Fibroblast of skin of left quadriceps (primary cell): ENCODE measurements around the gene SHBG.

Experiments
- DNase-seq, 2 experiments: peaks; one replicate each; pipeline ENCODE4 v3.0.0-alpha.2; 2013; ENCODE audit warnings: low read depth in 2 of 2

SHBG gene

GRCh38 chr17:7647018-7647417 is 17.1 kb downstream of the SHBG start:
- DNase-seq: no peak

DNA sequence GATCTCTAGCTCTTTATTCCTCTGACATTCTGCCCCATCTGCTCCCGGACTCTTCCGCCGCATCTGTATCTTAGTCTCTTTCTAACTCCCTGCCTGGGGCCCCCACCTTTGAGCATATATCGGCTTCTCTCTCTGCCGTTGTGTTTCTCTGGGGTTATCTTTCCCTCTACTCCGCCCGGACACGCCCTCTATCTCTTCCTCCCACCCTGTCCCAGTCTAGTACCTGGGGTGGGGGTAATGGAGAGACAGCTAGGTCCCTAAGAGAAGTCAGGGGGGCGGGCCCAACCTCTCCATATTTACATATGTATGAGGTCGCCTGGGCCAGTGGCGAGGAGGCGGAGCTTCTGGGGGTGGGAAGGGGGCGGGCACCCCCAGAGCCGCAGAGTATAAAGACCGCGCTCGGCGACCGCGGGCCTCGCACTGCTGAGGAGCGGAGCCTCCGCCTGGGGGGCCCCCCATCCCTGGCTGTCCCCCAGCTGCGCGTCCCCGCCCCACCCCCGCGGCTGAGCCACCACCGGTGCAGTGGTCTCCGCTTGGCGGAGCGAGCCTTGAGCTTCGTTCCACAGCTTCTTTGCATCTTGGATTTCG is 20.7 kb downstream of the SHBG start, which contains the start of gene ATP1B2:
ATP1B2 (plus strand) TSS at position 418 of the 588 bp plus-strand sequence. CDS start 593 bp downstream, outside the sequence.
- DNase-seq: no peak

DNA sequence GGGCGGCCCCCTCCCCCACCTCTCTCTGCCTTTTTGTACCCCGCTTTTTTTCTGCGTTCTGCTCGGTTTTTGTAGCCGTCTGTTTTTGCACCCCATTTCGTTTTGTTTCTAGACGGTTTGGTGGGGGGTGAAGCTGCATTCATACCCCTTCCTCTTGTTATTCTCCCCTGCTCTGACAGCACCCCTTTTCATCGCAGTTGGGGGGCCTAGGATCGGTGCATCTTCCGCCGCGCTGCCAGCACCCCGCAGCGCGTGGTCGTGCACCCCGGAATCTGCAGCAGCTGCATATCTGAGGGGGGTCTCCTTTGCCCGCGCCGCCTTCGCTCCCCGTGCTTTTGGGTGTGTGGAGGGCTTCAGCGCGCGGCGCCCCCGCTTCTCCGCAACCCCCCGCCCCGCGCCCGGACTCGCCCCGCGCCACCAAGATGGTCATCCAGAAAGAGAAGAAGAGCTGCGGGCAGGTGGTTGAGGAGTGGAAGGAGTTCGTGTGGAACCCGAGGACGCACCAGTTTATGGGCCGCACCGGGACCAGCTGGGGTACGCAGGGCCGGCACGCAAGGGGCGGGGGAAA is 21.2 kb downstream of the SHBG start:
- no peak for DNase-seq

DNA sequence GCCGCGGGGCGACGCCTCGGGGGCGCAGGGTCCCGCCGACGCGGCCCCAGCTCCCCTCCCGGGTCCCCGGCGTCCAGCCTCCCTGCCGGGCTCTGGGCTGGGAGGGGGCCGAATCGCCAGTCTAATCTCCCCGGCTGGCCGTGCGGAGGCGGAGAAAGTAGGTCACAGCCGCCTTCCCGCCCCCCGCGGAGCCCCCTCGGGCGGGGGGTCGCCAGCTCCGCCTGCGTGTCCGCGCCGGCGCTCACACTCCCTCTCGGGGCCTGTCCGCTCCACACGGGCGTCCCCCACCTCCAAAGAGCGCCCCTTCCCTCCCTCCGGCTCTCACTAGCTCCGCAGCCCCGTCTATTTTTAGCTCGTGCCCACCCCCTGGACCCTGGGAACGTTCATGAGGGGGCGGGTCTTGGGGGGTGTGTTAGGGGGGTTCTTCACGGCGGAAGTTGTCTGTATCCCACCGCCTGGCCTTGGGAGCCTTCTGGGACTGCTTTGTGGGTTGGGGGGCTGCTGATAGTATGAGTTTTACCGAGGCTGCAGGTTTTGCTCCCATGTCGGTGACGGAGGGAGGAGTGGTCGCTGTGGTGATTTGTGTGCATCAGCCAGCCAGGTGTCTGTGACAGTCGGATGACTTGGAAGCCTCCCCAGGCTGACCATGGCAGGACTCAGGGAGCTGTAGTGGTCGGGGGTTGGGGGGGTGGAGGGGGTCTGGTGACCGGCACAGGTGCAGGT is 21.9 kb downstream of the SHBG start:
- no peak for DNase-seq

- DNase-seq: no peak
Observed at GRCh38 chr17:7652388-7653356, 22.7 kb downstream of the SHBG start.

- DNase-seq: no peak
Observed at GRCh38 chr17:7654832-7655540, 25.1 kb downstream of the SHBG start.

GRCh38 chr17:7655541-7655840 is 25.6 kb downstream of the SHBG start:
- DNase-seq: no peak

DNA sequence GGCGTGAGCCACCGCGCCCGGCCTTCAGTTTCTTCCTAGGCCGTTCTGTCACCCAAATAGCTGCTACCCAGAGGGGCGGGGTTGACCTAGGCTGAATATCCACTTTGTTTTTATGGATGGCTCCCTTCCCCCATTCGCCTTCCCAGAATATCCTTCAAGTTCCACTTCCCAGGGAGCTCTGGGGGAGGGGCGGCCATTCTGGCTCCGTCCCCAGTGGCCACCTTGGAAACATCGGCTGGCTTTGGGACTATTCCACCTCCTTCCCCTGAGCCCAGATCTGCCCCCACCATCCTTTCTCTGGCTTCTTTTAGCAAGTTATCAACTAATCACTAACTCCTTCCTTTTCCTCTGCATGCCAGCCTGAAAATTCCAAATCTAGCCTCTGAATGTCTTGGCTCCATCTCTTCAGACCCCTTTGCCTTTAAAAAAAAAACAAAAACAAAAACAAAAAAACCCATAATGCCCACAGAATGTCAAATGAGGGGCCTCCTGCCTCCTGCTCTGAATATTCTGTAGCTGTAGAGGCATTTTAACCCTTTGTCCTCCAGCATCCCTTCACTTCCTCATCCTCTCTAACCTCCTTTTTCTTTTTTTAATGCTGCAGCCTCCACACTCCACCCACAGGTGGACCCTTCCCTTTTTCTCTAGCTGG is 27.1 kb downstream of the SHBG start:
- DNase-seq: no peak

DNA sequence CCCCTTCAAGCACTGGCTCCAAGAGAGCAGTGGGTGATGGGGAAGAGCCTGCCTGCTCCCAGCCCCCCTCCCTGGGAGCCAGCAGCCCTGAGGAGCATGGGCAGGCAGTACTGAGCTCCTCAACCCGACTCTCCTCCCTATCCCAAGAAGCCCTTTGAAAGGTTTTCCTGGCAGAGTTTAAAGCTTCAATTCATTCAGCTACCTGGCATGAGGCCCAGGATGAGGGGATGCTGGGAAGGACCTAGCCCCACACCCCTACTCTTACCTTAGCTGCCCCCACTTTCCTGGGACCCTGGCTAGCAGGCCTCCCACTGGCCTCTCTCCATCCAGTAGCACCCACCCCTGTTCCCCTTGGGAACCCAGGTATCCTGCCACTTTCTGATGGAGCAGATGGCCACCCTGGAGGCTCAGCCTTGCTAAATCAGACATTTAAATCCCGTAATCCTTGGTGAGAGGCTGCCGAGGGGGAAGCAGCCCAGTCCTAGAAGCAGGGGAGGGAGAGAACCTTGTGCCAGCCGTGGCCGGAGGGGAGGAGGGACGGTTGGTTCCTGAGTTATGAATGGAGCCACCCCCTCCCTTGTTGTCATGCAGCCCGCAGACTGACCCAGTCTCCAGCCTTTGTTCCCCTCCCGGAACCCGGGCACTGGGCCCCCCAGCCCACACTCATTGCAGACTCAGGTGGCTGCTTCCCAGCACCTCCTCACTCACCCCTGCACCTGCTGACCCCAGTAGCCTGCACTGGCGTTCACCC is 37.9 kb downstream of the SHBG start:
- no peak for DNase-seq

DNA sequence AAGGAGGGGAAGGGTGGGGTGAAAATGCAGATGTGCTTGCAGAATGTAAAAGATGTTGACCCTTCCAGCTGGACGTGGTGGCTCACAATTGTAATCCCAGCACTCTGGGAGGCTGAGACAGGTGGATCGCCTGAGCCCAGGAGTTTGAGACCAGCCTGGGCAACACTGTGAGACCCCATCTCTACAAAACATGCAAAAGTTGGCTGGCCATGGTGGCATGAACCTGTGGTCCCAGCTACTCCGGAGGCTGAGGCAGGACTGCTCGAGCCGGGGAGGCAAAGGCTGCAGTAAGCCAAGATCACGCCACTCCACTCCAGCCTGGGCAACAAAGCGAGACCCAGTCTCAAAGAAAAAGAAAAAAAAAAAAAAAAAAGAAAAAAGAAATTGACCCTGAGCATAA is 38.5 kb downstream of the SHBG start:
- no peak for DNase-seq

DNA sequence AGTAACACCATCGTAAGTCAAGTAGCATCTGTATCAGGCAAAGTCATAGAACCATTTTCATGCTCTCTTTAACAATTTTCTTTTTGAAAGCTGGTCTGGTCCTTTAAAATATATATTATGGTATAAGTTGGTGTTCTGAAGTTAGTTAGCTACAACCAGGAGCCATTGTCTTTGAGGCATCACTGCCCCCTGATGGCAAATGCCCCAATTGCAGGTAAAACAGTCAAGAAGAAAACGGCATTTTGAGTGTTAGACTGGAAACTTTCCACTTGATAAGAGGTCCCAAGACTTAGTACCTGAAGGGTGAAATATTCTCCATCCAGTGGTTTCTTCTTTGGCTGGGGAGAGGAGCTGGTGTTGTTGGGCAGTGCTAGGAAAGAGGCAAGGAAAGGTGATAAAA is 43.3 kb downstream of the SHBG start:
- DNase-seq: no peak

DNA sequence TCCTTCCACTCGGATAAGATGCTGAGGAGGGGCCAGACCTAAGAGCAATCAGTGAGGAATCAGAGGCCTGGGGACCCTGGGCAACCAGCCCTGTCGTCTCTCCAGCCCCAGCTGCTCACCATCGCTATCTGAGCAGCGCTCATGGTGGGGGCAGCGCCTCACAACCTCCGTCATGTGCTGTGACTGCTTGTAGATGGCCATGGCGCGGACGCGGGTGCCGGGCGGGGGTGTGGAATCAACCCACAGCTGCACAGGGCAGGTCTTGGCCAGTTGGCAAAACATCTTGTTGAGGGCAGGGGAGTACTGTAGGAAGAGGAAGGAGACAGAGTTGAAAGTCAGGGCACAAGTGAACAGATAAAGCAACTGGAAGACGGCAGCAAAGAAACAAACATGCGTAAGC is 45.0 kb downstream of the SHBG start:
- no peak for DNase-seq

DNA sequence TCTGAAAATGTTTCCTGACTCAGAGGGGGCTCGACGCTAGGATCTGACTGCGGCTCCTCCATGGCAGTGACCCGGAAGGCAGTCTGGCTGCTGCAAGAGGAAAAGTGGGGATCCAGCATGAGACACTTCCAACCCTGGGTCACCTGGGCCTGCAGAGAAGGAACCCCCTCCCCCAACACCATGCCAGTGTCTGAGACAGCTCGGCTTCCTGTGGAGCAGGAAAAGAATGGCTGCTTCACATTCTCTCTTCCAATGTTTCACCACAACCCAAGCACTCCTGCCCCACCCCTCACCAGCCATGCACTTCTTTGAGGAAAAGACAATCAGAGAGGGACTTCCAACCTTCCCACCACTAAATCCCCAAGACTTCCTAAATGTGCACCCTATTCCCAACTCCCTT is 46.6 kb downstream of the SHBG start:
- DNase-seq: no peak

DNA sequence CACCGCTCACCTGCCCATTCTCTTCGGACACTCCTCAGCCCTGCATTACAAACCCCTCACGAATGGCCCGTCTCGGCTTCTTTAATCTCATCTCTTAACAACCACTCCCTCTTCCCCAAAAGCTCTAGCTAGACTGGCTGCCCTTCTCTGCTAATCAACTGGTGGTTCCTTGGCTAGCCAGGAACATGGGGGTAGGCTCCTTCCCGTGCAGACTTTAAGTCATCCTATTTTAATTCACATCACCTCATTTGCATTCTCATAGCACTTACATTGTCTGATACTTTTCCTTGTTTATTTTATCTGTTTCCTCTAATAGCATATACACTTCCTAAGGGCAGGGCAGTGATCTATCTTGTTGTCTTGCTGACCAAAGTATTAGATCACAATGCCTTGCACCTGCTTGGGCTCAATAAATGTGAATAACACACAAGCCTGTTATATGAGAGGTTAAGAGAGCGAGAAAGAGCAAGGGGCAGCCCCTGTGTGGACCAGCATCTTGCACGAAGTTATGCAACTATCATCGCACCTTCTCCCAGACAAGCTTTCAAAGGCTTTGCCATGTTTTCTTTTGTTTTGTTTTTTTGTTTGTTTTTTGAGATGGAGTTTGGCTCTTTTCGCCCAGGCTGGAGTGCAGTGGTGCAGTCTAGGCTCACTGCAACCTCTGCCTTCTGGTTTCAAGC is 47.6 kb downstream of the SHBG start:
- no peak for DNase-seq
